Right lobe of liver (tissue), 6 donors: Measurements from ENCODE around the gene PES1. TPM values are rescaled to one million over a fixed set of nuclear protein-coding genes. Genes with fewer than 3 reads are reported as not detected.

ENCODE experiments used
- ATAC-seq, 4 donors: fragments of 200-7000 bp; cut with Tn5 transposase; one replicate each; pipeline ENCODE4 v1.9.1; 2020; ENCODE audit warnings: mild to moderate bottlenecking in 4 of 4, moderate library complexity in 4 of 4
- DNase-seq, 3 donors: peaks; one replicate each; pipeline ENCODE4 v3.0.0-alpha.2; 2020
- H3K27ac ChIP-seq, 3 donors: fragments of 200-600 bp; one replicate each; pipeline ENCODE4 v1.8.0; 2022
- H3K27me3 ChIP-seq, 2 donors: fragments of 200-600 bp; one replicate each; pipeline ENCODE4 v1.8.0; 2022
- H3K36me3 ChIP-seq, 4 donors: fragments of 200-600 bp; sonication (generic) in 1 of 4; one replicate each; pipeline versions ENCODE4 v1.5.1 to v1.8.0; 2017 to 2022; ENCODE audit warnings: control low read depth in 1 of 4
- H3K4me1 ChIP-seq, 4 donors: fragments of 200-600 bp; sonication (generic) in 1 of 4; one replicate each; pipeline versions ENCODE4 v1.5.1 to v1.8.0; 2017 to 2022; ENCODE audit warnings: control low read depth in 1 of 4
- H3K4me3 ChIP-seq, 3 donors: fragments of 200-600 bp; one replicate each; pipeline ENCODE4 v1.8.0; 2022
- H3K9me3 ChIP-seq, 4 donors: fragments of 200-600 bp; sonication (generic) in 1 of 4; one replicate each; pipeline versions ENCODE4 v1.5.1 to v1.8.0; 2017 to 2022; ENCODE audit warnings: control low read depth in 1 of 4
- POLR2A ChIP-seq: fragments of 450-650 bp; IDR thresholded peaks from one replicate; pipeline ENCODE4 v1.6.1; 2017; ENCODE audit warnings: antibody characterized with exemption, mild to moderate bottlenecking
- WGBS: methylation state at CpG from one replicate; pipeline ENCODE4 v1.1.6; 2018; ENCODE audit warnings: low coverage, low lambda C conversion rate; ENCODE audit not compliant: insufficient coverage; ENCODE audit errors: missing lambda C conversion rate; 5-methylcytosine and 5-hydroxymethylcytosine counted together
- intact Hi-C, 2 donors: fragments of 100-400 bp; cut with DNase I; formaldehyde crosslinking; loops; one replicate each; pipeline versions ENCODE4 v1.11.2 to v1.14.1; 2022
- total RNA-seq, 6 experiments: library from RNA; depleted of rRNA in 2 of 6; stranded (reverse); fragments of >200 nt in 2 of 6; fragmentation: NEBNext Ultra II Directional in 3 of 6; extraction: Animal tissue kit (Norgen Biotek cat#: 25700) in 3 of 6; gene quantifications; one replicate each; pipeline versions ENCODE4 v1.1.0 to v1.2.4, GENCODE V29; 2016 to 2023
- TF ChIP-seq, protein P1 (sequence below), 4 donors: fragments of 200-600 bp in 3 of 4; fragments of 450-650 bp in 1 of 4; IDR thresholded peaks; one replicate each; pipeline versions ENCODE4 v1.5.1 to v1.8.0; 2016 to 2022; ENCODE audit warnings: antibody characterized with exemption in 4 of 4, mild to moderate bottlenecking in 2 of 4
- donor health status: DM: no; HTN: yes; CAD: no.
- donor health status: DM: no; HTN: no; CAD: no.
- donor health status: DM: no; HTN: no; CAD: no.
- donor health status: DM: no; HTN: yes; CAD: no.
- donor health status: DM: no; HTN: yes; CAD: no.

Gene PES1
- total RNA-seq, 6 experiments from 2014 or later = 21.9 to 35.7 (median 31.4) TPM

DNA sequence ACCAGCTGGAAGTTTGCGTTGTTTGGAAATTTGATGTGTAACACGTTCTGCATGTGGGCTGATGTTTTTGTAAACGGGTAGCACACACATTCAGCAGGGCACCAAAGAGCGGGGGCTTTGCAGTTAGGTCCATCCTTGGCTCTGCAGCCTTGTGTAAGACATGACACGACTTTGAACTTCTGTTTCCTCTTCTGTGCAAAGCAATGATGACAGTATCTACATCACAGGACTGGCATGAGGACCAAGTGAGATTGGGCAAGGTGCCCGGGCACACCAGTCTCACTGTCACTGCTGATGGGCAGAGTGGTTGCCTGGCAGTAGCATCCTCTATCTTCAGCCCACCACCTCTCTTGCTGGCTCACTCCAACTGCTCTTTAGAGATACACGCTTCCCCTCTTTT lies 18.6 kb upstream of the PES1 start:
- ATAC-seq = no peak
- Histone ChIP-seq H3K27me3 (no peaks in the 10 kb centered on the region), H3K27ac (no peak overlapping the region), H3K4me3 (no peak overlapping the region), H3K36me3 (peaks cover 0 to 3% (median 0%) of the 10 kb centered on the region in 4 donors), H3K9me3 (no peaks in the 10 kb centered on the region), H3K4me1 (peaks cover 0 to 16% (median 5%) of the 10 kb centered on the region in 4 donors)
- peak in 1 of 3 donors; percentile 34 for DNase-seq
- WGBS = 61% methylated on average over 6 of the region's 7 CpGs
- intact Hi-C loops = no loop called here
- TF ChIP-seq POLR2A = no peak
- TF ChIP-seq, protein P1, sequence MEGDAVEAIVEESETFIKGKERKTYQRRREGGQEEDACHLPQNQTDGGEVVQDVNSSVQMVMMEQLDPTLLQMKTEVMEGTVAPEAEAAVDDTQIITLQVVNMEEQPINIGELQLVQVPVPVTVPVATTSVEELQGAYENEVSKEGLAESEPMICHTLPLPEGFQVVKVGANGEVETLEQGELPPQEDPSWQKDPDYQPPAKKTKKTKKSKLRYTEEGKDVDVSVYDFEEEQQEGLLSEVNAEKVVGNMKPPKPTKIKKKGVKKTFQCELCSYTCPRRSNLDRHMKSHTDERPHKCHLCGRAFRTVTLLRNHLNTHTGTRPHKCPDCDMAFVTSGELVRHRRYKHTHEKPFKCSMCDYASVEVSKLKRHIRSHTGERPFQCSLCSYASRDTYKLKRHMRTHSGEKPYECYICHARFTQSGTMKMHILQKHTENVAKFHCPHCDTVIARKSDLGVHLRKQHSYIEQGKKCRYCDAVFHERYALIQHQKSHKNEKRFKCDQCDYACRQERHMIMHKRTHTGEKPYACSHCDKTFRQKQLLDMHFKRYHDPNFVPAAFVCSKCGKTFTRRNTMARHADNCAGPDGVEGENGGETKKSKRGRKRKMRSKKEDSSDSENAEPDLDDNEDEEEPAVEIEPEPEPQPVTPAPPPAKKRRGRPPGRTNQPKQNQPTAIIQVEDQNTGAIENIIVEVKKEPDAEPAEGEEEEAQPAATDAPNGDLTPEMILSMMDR (IDR thresholded peaks at IDR 0.05) = no peak

DNA sequence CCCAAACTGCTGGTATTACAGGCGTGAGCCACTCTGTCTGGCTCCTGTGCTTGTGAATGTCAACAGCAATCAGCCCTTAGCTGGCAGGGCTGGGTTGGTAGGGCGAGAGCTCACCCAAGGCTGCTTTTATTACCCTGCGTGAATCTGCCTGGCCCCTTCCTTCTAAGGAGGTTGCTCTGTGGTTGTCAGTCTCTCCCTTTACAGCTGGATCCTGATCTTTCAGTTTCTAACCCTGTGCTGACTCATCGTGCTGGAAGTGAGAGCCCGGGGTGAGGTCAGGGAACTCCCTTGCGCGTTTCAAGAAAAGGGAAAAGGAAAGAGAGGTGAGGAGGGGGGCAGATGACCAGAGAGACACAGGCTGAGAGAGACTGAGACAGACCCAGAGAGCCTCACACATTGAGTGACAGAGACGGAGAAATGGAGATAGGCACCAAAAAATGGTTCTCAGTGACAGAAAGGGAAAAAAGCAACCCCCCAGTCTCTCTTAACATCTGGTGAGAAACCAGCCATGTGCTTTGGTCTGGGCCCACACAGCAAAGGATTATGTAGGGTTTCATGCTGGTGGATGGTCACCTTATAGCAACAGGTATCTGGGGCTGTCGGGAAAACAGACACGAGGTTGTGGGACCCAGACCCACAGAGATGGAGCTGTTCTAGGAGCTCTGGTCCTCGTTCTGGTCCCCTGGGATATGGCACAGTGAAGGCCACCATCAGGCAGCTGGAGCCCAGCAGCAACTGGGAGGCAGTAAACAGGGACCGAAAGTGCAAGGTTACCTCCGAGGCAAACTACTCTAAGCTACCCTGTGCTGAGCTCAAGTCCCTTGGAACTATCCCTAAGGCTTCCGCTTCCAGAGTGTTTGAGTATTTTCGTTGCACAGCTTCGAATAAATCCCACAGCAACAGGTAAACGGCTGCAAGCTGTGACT lies 17.8 kb upstream of the PES1 start:
- intact Hi-C loops = no loop called here
- 50% methylated on average over 15 of the region's 17 CpGs for WGBS
- TF ChIP-seq, protein P1 (IDR thresholded peaks at IDR 0.05) = no peak
- TF ChIP-seq POLR2A = peak; percentile 36
- DNase-seq (peak in 1 of 3 donors; percentile 42), ATAC-seq (peak in 3 of 4 donors; percentile 44 to 51 (median 49))
- peaks cover 0 to 3% (median 0%) of the 10 kb centered on the region in 4 donors for H3K36me3 ChIP-seq
- H3K27ac ChIP-seq = peak overlapping the region in 2 of 3 donors; percentile 13 to 54
- H3K9me3 ChIP-seq = no peaks in the 10 kb centered on the region
- peaks cover 0 to 16% (median 5%) of the 10 kb centered on the region in 4 donors for H3K4me1 ChIP-seq
- H3K27me3 ChIP-seq = no peaks in the 10 kb centered on the region
- H3K4me3 ChIP-seq = no peak overlapping the region

DNA sequence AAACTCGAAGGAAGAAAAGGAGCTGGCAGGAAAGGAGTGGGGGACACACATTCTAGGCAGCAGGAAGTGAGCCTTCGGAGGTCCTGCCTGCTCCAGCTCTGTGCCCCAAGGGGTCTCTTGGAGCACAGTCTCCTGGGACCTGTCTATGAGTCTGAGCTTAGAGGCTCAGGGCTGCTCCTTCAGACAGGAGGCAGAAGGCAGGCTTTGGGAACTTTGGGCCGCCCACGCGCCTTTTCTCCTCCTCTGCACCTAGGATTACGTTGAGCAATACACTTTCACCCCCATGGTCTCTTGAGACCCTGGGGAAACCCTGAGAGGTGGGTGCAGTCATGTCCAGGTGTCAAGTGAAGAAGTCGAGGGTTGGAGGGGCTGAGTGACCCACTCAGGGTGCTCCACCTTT lies 16.2 kb upstream of the PES1 start:
- peak overlapping the region in 2 of 3 donors; percentile 7 to 77 for H3K4me3 ChIP-seq

DNA sequence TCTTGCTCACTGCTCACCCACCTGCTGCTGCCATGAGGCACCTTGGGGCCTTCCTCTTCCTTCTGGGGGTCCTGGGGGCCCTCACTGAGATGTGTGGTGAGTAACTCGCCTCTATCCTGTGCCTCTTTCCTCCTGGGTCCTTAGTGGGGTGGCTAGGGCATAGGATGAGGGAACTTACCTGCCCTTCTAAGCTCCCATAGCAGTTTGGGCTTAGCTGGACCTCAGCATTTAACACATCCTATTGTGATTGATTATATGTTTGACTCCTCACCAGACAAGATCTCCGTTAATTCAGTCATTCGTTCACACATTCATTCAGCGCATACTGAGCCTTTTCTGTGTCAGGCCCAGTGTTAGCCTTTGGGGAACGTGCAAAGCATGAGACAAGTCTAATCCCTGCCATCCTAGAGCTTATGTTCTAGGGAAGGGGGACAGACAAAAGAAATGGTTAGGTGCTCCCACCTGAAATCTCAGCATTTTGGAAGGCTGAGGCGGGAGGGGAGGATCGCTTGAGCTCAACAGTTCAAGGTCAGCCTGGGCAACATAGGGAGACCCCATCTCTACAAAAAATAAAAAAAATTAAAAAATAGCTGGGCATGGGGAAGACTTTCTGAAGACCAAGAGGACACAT lies 15.7 kb upstream of the PES1 start:
- H3K36me3 ChIP-seq = peaks cover 0 to 3% (median 0%) of the 10 kb centered on the region in 4 donors
- H3K27ac ChIP-seq = peak overlapping the region; percentile 63 to 71 (median 67)
- WGBS = 83% methylated on average over 6 of the region's 7 CpGs
- no peaks in the 10 kb centered on the region for H3K9me3 ChIP-seq
- no peak for TF ChIP-seq POLR2A
- TF ChIP-seq, protein P1 (IDR thresholded peaks at IDR 0.05) = no peak
- H3K4me1 ChIP-seq = peaks cover 0 to 16% (median 5%) of the 10 kb centered on the region in 4 donors
- intact Hi-C loops = no loop called here
- no peak for DNase-seq
- H3K4me3 ChIP-seq = peak overlapping the region; percentile 61 to 77 (median 69)
- no peak for ATAC-seq
- no peaks in the 10 kb centered on the region for H3K27me3 ChIP-seq

More for the DNA sequence above, 16.2 kb upstream of the PES1 start:
- intact Hi-C loops = no loop called here
- peak overlapping the region; percentile 63 to 71 (median 67) for H3K27ac ChIP-seq
- no peak for TF ChIP-seq POLR2A
- TF ChIP-seq, protein P1 (IDR thresholded peaks at IDR 0.05) = no peak
- peaks cover 0 to 16% (median 5%) of the 10 kb centered on the region in 4 donors for H3K4me1 ChIP-seq
- H3K9me3 ChIP-seq = no peaks in the 10 kb centered on the region
- H3K27me3 ChIP-seq = no peaks in the 10 kb centered on the region
- H3K36me3 ChIP-seq = peaks cover 0 to 3% (median 0%) of the 10 kb centered on the region in 4 donors
- ATAC-seq (no peak), DNase-seq (no peak)
- 83% methylated on average over 3 of the region's 7 CpGs for WGBS
